Measurements from ENCODE around the gene BSN. TPM values are rescaled to one million over a fixed set of nuclear protein-coding genes. Genes with fewer than 3 reads are reported as not detected.

The BSN gene
- total RNA-seq, 1 experiment from 2014 or later = 0.87 TPM

DNA sequence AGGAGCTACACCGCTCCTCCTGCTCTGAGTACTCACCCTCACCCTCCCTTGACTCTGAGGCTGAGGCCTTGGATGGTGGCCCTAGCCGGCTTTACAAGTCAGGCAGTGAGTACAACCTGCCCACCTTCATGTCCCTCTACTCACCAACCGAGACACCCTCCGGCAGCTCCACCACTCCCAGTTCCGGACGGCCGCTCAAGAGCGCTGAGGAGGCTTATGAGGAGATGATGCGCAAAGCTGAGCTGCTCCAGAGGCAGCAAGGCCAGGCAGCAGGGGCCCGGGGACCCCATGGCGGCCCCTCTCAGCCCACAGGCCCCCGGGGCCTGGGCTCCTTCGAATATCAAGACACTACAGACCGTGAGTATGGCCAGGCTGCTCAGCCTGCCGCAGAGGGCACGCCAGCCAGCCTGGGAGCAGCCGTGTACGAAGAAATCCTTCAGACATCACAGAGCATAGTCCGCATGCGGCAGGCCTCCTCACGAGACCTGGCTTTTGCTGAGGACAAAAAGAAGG is 98.7 kb downstream of the BSN start:
- H3K9me3 ChIP-seq (ENCODE audit: control insufficient read depth, insufficient read depth, low read depth, low read length) = no peaks in the 10 kb centered on the region
- in situ Hi-C loops (cut with HindIII; ENCODE audit: low pct_unique_long_range_greater_than_20kb, low sequenced_read_pairs) (no loop called here), intact Hi-C loops (cut with micrococcal nuclease; ENCODE audit: unreplicated experiment) (no loop called here)
- no peaks in the 10 kb centered on the region for H3K4me1 ChIP-seq (ENCODE audit: control insufficient read depth, insufficient read depth, low read length)
- no peak overlapping the region for H3K4me3 ChIP-seq (ENCODE audit: low read depth in 2 of 2, low read length in 2 of 2)
- ChIA-PET CTCF (no interaction called here), POLR2A (no interaction called here)
- no peak for TF ChIP-seq TCF7L2 (IDR thresholded peaks at IDR 0.05; ENCODE audit: low read depth, low read length)
- no peak for TF ChIP-seq SIN3A (IDR thresholded peaks at IDR 0.05; ENCODE audit: borderline replicate concordance, insufficient read depth, low read depth, low read length)
- TF ChIP-seq, protein P1, sequence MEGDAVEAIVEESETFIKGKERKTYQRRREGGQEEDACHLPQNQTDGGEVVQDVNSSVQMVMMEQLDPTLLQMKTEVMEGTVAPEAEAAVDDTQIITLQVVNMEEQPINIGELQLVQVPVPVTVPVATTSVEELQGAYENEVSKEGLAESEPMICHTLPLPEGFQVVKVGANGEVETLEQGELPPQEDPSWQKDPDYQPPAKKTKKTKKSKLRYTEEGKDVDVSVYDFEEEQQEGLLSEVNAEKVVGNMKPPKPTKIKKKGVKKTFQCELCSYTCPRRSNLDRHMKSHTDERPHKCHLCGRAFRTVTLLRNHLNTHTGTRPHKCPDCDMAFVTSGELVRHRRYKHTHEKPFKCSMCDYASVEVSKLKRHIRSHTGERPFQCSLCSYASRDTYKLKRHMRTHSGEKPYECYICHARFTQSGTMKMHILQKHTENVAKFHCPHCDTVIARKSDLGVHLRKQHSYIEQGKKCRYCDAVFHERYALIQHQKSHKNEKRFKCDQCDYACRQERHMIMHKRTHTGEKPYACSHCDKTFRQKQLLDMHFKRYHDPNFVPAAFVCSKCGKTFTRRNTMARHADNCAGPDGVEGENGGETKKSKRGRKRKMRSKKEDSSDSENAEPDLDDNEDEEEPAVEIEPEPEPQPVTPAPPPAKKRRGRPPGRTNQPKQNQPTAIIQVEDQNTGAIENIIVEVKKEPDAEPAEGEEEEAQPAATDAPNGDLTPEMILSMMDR (IDR thresholded peaks at IDR 0.05) = no peak
- TF ChIP-seq, protein P2, sequence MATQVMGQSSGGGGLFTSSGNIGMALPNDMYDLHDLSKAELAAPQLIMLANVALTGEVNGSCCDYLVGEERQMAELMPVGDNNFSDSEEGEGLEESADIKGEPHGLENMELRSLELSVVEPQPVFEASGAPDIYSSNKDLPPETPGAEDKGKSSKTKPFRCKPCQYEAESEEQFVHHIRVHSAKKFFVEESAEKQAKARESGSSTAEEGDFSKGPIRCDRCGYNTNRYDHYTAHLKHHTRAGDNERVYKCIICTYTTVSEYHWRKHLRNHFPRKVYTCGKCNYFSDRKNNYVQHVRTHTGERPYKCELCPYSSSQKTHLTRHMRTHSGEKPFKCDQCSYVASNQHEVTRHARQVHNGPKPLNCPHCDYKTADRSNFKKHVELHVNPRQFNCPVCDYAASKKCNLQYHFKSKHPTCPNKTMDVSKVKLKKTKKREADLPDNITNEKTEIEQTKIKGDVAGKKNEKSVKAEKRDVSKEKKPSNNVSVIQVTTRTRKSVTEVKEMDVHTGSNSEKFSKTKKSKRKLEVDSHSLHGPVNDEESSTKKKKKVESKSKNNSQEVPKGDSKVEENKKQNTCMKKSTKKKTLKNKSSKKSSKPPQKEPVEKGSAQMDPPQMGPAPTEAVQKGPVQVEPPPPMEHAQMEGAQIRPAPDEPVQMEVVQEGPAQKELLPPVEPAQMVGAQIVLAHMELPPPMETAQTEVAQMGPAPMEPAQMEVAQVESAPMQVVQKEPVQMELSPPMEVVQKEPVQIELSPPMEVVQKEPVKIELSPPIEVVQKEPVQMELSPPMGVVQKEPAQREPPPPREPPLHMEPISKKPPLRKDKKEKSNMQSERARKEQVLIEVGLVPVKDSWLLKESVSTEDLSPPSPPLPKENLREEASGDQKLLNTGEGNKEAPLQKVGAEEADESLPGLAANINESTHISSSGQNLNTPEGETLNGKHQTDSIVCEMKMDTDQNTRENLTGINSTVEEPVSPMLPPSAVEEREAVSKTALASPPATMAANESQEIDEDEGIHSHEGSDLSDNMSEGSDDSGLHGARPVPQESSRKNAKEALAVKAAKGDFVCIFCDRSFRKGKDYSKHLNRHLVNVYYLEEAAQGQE (IDR thresholded peaks at IDR 0.05; ENCODE audit: insufficient read depth in 1 of 2, low read depth in 2 of 2, low read length in 1 of 2) = no peak
- no peak for TF ChIP-seq POLR2AphosphoS5 (IDR thresholded peaks at IDR 0.05; ENCODE audit: low read depth, low read length)
- no TSS peak for BruUV-seq (replicated peaks)
- ATAC-seq (no peak), DNase-seq (ENCODE audit: low read depth, low spot score) (no peak)
- H3K27me3 ChIP-seq (ENCODE audit: control insufficient read depth, insufficient read depth, low read length) = no peaks in the 10 kb centered on the region
- no peaks in the 10 kb centered on the region for H3K36me3 ChIP-seq (ENCODE audit: control insufficient read depth, insufficient read depth, low read length)
- H3K27ac ChIP-seq (ENCODE audit: low read length) = no peak overlapping the region

DNA sequence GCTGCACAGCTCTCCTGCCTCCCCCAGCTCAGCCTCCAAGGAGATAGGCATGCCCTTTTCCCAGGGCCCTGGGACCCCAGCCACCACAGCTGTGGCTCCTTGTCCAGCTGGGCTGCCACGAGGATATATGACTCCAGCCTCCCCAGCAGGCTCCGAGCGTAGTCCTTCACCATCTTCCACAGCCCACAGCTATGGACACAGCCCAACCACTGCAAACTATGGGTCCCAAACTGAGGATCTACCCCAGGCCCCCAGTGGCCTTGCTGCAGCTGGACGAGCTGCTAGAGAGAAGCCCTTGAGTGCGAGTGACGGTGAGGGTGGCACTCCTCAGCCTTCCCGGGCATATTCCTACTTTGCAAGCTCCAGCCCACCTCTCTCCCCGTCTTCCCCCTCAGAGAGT is 99.3 kb downstream of the BSN start:
- Histone ChIP-seq H3K27ac (ENCODE audit: low read length) (no peak overlapping the region), H3K36me3 (ENCODE audit: control insufficient read depth, insufficient read depth, low read length) (no peaks in the 10 kb centered on the region), H3K9me3 (ENCODE audit: control insufficient read depth, insufficient read depth, low read depth, low read length) (no peaks in the 10 kb centered on the region), H3K4me1 (ENCODE audit: control insufficient read depth, insufficient read depth, low read length) (no peaks in the 10 kb centered on the region), H3K27me3 (ENCODE audit: control insufficient read depth, insufficient read depth, low read length) (no peaks in the 10 kb centered on the region), H3K4me3 (ENCODE audit: low read depth in 2 of 2, low read length in 2 of 2) (no peak overlapping the region)
- in situ Hi-C loops (cut with HindIII; ENCODE audit: low pct_unique_long_range_greater_than_20kb, low sequenced_read_pairs) = no loop called here
- POLR2A ChIA-PET = no interaction called here
- intact Hi-C loops (cut with micrococcal nuclease; ENCODE audit: unreplicated experiment) = no loop called here
- DNase-seq (ENCODE audit: low read depth, low spot score) (no peak), ATAC-seq (no peak)
- CTCF ChIA-PET = no interaction called here
- TF ChIP-seq, protein P1 (IDR thresholded peaks at IDR 0.05) = no peak
- TF ChIP-seq TCF7L2 (IDR thresholded peaks at IDR 0.05; ENCODE audit: low read depth, low read length) = no peak
- TF ChIP-seq POLR2AphosphoS5 (IDR thresholded peaks at IDR 0.05; ENCODE audit: low read depth, low read length) = no peak
- no peak for TF ChIP-seq SIN3A (IDR thresholded peaks at IDR 0.05; ENCODE audit: borderline replicate concordance, insufficient read depth, low read depth, low read length)
- TF ChIP-seq, protein P2 (IDR thresholded peaks at IDR 0.05; ENCODE audit: insufficient read depth in 1 of 2, low read depth in 2 of 2, low read length in 1 of 2) = no peak
- BruUV-seq (replicated peaks) = no TSS peak
